SHP77 treated with DMSO at 0.1 percent for 48 hours (cell line): ENCODE data around the gene ZNF324B.
A peak's percentile ranks its signal among the peaks of the same experiment; 100 is the strongest.
"Not testable (repeated sequence)": the region's sequence is repeated elsewhere in the genome, so short reads cannot be mapped to it uniquely, and the experiment has no call there.

ENCODE experiments used
- DNase-seq: peaks from one replicate; lab custom pipeline; 2025; lab: John Stamatoyannopoulos, UW

The ZNF324B gene

DNA sequence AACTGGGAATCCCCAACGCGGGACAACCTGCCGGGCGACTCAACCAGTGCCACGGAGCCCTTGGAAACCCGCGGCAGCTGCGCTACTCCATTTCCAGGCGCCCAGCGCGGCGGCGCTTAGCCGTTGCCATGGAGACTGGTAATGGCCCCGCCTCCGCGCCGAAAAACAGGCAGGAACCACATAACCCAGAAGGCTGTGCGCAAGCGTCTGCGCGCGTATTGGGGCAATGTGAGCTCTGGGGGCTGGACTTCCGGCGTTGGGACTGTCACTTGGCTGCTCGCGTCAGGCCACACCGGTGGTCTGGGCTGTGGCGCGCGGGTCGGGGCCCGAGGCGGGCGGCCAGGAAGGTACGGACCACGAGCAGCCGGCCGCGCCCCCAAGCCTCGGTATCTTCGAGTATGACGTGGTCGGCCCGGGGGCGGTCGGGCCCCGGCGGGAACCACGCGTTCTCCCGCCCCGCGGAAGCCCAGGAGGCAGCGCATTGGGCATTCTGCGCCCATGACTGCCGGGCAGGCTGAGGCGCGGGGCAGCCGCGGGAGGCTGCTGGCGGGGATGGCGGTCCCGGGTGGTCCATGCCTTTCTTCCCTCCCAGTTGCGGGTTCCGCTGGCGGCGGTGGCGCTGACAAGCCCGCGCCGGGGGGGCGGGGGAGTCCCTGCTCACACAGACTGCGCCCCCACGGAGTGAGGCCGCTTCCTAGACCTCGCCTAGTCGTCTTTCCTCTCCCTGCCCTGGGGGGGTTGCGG lies at the start of gene ZNF324B:
Gene ZNF324B, plus strand, starts transcription at position 265 of the 744 bp plus-strand sequence. CDS start 2,080 bp downstream, outside the sequence.
- peak; percentile 89 for DNase-seq

DNA sequence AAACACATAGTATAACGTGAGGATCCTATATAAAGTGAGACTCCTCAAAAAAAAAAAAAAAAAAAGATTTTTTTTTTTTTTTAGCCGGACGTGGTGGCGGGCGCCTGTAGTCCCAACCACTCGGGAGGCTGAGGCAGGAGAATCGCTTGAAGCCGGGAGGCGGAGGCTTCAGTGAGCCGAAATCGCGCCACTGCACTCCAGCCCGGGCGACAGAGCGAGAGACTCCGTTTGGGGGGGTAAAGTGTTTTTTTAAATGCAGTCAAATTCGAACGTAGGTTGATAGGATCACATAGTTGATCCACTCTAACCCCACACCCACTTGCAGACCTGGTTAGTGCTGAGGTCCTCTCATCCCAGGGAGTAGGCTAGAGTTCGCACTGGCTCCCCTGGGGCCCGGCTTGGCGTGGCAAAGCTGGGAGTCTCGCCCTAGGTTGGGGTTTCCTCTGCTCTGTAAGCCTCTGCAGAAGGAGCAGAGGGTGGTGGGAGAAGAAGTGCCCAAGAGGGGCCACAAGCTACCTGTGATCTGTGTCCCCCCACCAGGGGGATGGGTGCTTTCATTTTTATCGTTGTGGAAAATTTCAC lies 49.5 kb upstream of the ZNF324B start:
- DNase-seq = no peak

DNA sequence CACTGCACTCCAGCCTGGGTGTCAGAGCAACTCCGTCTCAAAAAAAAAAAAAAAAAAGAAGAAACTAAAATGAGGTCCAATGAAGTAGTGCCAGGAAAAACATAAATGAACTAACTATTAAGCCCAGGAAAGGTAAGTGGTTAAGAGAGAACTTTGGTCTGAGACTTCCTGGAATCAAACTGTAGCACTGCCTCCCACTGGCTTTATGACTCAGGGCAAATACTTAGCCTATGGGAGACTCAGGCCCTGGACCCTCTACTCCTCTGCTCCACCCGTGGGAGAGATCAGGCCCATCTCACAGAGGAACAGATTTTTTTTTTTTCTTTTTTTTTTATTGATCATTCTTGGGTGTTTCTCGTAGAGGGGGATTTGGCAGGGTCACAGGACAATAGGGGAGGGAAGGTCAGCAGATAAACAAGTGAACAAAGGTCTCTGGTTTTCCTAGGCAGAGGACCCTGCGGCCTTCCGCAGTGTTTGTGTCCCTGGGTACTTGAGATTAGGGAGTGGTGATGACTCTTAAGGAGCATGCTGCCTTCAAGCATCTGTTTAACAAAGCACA lies 47.4 kb upstream of the ZNF324B start:
- DNase-seq = not testable (repeated sequence)

DNA sequence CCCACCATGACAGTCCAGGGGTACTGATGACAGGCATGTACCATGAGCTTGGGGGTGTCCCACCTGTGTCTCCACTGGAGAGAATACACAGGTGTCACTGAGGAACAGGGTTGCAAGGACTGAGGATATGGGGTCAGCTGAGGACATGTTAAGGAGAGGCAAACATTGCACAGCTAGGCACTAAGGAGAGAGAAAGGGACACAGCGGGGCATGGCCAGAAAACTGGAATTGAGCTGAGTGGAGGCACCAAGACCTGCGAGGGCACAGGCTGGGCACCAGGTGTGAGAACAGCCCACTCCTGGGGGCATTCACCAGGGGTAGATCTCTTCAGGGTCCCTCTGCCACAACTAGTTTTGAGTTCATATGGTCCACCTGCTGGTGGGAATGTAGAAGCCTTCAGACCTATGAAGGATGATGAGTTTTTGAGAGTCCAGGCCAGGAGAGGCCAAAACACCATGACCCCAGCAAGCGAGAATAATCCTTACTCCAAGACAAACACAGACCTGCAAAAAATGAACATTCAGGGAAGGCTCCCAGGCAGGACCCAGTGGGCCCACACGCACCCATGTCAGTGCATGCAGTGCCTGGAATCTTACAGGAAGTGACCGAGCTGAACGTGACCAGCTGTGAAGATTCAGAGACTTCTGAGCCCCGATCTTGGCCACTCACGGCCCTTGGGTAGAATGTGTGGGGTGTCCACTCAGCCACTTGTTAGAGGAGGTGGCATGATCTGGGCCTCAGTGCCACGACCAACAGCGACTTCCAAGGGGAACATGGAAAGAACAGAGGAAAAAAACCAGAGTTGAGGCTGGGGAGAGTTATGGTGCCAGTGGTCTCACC lies 44.4 kb upstream of the ZNF324B start:
- DNase-seq = no peak

DNA sequence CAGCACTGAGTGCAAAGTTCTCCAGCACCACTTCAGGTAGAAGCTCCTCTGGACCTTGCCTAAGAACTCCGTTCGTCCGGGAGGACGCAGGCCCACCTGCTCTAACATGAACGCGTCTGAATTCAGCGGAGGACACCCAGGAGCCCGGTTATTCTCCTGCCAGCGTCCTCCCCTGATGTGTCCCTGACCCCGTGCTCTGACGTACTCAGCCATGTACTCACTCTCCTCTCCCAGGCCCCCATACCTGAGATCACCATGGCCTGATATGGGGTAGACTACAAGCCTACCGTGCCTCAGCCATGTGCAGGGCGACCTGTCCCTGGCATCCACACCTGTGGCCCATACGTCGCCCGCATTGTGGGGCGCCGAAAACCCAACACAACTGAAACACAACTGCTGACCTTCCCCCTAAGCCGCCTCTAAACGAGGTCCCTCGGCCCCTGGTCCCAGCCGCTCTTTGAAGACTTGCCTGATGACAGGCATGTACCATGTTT lies 43.7 kb upstream of the ZNF324B start:
- DNase-seq = no peak

DNA sequence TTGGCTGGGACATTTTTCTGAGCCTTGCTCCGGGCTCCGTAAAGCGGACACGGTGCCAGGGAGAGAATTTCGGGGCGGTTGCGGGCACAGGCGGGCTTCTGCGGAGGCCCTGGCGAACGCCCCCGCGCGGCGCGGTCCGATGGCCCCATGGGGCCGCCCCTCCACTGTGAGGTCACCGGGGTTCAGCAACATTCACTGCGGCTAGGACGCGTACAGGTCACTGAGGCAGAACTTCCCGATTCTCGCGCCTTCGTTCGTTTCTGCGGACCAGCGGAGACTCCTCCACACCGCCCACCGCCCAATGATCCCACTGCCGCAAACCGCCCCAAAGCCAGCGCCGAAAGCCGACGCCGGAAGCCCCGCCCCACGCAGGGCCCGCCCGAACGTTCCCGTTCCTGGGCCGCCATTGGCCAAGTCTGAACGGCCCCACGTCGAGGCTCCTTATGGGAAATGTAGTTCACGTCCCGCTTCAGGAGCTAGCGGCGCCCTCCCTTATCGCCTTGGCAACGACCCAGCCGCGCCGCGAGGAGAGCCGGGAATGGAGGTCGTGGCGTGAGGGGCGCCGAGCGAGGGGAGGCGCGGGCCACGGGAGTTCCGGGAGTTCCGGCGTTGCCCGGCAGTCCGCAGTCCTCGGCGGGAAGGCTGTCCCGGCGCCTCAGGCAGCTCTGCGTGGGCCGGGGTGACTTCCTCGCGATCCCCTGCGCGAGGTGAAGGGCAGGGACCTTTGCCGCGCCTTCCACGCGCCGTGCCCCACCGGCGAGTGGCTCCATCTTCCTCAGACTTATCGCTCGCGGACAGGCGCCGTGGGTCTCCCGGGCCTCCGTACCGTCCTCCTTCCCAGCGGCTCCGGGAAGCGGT lies 43.0 kb upstream of the ZNF324B start, which contains the start of gene ZNF584:
Gene ZNF584, plus strand, starts transcription at position 498 of the 858 bp plus-strand sequence. CDS start 499 bp downstream, outside the sequence.
- DNase-seq = peak; percentile 93

DNA sequence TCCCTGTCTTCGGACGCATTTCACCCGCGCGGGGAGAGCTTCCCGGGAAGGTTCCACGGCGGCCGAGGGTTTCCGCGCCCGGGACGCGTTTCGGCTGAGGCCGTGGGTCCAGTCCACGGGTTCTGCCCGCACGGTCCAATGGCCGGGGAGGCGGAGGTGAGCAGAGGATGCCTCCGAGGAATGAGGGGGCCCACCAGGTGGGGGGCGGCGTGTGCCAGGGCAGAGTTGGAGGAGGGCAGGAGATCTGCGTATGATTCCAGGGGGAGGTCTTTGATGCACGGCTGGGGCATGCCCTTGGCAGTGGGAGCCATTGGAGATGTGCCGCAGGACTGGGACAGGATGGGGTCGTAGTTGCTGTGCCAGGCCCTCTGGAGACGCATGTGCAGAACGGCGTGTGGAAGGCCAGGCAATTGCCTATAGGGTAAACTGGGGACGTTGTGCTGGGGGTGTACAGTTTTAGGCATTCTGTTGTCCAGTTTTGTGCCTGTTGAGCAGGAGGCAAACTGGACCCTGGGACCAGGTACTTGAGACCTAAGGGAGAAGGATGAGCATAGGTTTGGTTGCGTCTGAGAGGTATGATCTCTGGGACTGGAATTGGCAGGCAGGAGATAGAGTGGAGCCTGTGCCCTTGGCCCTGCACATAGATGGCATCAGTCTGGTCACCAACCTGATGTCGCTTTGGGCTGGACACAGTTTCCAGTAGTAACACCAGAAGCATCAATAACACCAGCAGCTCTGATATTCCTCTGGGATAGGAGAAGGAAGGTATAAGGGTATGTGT lies 42.2 kb upstream of the ZNF324B start:
- DNase-seq = no peak

DNA sequence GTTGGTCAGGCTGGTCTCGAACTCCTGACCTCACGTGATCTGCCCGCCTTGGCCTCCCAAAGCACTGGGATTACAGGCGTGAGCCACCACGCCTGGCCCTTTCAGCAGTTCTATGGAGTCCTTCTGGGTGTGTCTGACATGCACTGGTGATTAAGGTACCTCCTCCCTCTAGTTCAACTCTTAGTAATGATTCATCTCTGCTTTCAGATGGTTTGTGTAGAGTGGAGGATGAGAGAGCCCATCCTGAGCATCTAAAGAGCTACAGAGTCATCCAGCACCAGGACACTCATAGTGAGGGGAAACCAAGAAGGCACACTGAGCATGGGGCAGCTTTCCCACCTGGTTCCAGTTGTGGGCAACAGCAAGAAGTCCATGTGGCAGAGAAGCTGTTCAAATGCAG lies 34.8 kb upstream of the ZNF324B start:
- DNase-seq = no peak

DNA sequence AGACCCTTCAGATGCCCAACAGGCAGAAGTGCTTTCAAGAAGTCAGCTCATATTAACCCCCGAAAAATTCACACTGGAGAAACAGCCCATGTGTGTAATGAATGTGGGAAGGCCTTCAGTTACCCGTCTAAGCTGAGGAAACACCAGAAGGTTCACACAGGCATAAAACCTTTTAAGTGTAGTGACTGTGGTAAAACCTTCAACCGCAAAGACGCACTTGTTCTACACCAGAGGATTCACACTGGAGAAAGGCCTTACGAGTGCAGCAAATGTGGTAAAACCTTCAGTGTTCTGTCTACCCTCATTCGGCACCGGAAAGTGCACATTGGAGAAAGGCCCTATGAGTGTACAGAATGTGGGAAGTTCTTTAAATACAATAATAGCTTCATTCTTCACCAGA lies 34.4 kb upstream of the ZNF324B start:
- no peak for DNase-seq

DNA sequence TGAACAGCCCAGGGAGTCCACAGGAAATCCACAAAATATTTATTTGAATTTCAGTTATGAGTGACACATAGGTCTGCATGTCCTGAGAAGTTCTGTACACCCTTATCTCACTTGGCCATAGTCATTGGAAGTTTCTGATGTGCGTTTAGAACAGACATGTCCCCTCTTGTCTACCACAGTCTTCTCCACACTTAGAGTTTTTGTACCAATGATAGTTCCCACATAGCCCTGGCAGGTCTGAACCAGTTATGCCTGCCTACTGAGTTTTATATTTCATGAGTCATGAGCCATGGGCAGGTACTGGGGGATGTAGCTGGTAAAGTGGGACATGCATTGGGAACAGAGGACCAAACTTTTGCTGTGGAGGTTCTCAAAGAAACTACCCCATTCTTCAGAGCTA lies 22.8 kb upstream of the ZNF324B start:
- no peak for DNase-seq

DNA sequence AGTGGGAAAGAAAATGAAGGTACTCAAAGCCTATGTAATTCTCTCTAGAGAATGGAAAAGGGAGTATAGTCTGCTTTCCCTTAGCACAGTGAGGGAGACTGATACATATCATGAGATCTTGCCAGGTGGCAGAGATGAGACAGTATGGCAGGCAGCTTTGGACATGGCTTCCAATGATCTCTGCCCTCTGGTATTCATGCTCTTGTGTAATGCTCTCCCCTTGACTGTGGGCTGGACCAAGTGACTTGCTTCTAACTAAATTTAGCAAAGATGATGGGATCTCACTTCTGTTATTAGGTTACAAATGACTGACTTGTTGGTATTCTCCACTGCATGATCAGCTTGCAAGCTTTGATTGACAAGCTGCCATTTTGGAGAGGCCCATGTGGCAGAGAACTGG lies 21.7 kb upstream of the ZNF324B start:
- DNase-seq = no peak

DNA sequence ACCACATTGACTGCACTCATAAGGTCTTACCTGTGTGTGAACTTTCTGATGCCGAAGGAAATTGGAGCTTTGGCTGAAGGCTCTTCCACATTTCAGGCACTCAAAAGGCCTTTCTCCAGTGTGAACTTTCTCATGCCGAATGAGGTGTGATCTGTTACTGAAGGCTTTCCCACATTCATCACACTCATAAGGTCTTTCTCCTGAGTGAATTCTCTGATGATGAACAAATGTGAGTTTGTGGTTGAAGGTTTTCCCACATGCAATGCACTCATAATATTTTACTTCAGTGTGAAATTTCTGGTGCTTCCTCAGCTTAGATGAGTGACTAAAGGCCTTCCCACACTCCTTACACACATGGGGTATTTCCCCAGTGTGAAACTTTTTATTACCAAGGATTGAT lies 17.2 kb upstream of the ZNF324B start:
- no peak for DNase-seq

DNA sequence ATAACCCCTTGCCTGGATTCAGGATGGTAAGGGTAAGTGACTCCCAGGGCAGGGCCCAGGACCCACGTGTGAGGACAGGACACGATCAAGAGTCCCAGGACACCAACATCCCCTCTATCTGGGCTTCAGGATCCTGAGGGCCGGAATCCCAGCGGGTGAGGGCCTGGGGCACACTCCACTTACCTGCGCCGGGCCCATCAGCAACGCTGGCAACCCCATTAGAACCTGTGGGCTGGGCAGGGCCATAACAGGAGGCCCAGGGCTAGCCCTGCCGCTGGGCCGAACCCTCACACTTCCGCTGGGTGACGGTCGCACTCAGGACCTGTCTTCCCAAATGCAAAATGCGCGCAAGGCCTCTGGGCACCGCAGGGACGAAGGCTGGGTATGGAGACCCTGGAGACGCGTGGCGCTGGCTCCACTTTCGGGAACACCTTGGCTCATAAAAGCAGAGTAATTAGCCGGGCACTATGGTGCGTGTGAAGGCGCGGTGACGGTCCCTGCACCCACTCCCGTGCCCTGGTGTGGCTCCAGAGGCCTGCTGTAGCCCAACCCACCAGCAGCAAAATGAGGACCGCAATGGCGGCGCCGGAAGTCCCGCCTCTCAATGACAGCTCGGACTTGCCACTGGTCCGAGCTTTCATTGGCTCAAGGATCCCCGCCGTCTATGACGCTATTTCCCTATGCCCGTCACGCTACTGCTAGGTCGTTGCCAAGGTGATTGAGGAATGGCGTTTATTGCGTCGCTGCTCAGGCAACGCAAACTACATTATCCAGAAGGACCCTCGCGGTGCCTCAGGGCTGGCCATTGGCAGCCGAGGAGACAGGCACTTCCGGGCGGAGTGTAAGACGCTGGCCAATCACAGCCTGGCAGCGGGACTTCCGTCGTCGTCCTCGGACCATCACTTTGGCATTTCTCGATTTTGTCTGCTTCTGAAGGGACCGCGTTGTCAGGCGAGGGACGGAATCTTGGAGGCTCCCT lies 11.6 kb upstream of the ZNF324B start, which contains the start of gene ZNF132:
Gene ZNF132, minus strand, starts transcription at position 578 of the 979 bp plus-strand sequence. Its CDS starts 332 bp downstream, at position 246.
- no peak for DNase-seq

DNA sequence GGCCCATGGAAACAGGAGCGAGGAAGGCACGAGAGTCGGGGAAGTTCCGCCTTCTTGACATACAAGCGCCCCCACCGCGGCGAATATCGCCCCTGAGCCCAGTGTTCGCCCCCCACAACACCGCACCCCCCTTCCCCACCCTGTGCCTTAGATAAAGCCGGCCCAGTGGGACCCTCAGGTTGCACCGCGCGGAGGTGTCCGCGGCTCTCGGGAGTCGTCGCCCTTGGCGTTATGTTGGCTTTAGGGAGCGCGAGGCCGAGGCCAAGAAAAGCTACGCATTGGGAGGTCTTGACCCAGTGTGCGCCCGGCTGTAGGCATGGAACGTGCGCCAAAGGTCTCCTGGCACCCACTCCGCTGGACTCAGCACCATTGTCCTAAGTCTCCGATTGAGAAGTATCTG lies 10.9 kb upstream of the ZNF324B start:
- no peak for DNase-seq

DNA sequence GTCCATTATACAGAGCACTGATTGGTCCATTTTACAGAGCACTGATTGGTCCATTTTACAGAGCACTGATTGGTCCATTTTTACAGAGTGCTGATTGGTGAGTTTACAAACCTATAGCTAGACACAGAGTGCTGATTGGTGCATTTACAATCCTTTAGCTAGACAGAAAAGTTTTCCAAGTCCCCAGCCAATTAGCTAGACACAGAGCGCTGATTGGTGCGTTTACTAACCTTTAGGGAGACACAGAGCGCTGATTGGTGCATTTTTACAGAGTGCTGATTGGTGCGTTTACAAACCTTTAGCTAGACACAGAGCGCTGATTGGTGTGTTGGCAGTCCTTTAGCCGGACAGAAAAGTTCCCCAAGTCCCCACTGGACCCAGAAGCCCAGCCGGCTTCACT lies 8.4 kb upstream of the ZNF324B start:
- not testable (repeated sequence) for DNase-seq

DNA sequence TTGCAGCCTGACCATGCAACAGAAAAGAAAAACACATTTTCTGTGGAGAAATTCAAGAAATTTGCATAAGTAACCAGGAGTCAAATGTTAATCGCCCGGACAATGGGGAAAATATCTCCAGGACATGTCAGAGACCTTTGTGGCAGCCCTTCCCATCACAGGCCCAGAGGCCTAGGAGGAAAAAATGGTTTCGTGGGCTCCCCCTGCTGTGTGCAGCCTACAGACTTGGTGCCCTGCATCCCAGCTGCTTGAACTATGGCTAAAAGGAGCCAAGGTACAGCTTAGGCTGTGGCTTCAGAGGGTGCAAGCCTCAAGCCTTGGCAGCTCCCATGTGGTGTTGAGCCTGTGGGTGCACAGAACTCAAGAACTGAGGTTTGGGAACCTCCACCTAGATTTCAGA lies 2.6 kb upstream of the ZNF324B start:
- DNase-seq = not testable (repeated sequence)

DNA sequence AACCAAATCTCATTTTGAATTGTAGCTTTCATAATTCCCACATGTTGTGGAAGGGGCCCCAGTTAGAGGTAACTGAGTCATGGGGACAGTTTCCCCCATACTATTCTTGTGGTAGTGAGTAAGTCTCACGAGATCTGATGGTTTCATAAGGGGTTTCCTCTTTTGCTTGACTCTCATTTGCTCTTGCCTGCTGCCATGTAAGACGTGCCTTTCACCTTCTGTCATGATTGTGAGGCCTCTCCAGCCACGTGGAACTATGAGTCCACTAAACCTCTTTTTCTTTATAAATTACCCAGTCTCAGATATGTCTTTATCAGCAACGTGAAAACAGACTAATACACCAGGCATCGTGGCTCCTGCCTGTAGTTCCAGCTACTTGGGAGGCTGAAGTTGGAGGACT lies 1.4 kb upstream of the ZNF324B start:
- DNase-seq = not testable (repeated sequence)

DNA sequence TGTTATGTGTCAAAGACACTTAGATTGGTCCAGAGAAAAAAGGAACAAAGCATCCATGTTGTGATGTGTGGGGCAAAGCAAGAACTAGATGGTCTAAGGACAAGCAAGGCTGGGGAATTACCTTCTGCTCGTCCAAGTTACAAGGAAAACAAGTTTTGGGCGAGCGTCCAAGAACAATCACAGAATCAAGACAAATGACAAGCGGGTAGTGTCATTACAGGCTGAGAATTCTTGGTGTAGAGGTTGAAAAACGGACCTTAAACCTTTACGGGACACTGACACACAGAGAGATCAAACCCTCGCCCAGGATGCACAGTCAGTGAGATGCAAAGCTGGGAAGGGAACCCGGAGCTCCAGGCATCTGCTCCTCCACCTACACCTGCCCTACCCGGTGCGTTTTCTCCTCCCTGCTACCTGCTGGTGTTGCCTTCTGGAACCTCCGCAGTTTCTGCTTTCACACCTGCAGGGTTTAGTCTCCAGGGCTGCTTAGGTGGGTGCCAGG lies 515 bp upstream of the ZNF324B start:
- DNase-seq = peak; percentile 66

DNA sequence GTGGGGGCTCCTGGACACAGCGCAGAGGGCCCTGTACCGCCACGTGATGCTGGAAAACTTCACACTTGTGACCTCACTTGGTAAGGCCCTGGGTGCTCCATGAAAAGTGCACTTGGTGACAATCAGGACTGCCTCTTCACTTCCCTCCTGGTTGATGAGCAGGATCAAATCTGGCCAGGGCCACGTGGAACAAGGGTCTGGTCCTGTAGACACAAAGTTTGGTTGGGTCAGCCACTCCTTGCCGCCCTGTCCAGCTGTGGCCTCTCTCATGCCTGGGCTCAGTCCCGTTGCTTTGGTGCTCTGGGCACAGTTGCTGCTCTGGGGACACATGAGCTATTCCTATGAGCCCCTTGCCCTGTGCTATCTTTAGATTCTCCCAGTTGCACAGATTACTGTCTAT lies 2.3 kb downstream of the ZNF324B start:
- no peak for DNase-seq
